OCI-LY3 (cell line): ENCODE data around the gene NKD2.

Experiments used
- EZH2phosphoT487 ChIP-seq: fragments of 200-600 bp; shearing (Covaris generic); IDR thresholded peaks from 2 replicates; pipeline ENCODE4 v1.6.1; 2018; ENCODE audit warnings: antibody characterized with exemption, mixed run types, low read depth
- TF ChIP-seq, protein P1 (sequence below): fragments of 200-600, 300-600 bp; sonication (generic); IDR thresholded peaks from 2 replicates; pipeline ENCODE4 v1.5.1; 2014; ENCODE audit warnings: antibody characterized with exemption, low read length, low read depth

GRCh38 chr5:1003296-1003937, 5.2 kb upstream of the NKD2 start:
- TF ChIP-seq, protein P1, sequence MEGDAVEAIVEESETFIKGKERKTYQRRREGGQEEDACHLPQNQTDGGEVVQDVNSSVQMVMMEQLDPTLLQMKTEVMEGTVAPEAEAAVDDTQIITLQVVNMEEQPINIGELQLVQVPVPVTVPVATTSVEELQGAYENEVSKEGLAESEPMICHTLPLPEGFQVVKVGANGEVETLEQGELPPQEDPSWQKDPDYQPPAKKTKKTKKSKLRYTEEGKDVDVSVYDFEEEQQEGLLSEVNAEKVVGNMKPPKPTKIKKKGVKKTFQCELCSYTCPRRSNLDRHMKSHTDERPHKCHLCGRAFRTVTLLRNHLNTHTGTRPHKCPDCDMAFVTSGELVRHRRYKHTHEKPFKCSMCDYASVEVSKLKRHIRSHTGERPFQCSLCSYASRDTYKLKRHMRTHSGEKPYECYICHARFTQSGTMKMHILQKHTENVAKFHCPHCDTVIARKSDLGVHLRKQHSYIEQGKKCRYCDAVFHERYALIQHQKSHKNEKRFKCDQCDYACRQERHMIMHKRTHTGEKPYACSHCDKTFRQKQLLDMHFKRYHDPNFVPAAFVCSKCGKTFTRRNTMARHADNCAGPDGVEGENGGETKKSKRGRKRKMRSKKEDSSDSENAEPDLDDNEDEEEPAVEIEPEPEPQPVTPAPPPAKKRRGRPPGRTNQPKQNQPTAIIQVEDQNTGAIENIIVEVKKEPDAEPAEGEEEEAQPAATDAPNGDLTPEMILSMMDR: no peak
- no peak for TF ChIP-seq EZH2phosphoT487
